RWPE2 (cell line): ENCODE measurements around the gene GPR173.

Experiments used
- ATAC-seq: fragments of 200-7000 bp; cut with Tn5 transposase; 3 replicates; pipeline ENCODE4 v1.9.1; 2021; ENCODE audit warnings: low read depth
- DNase-seq: peaks from one replicate; pipeline ENCODE4 v3.0.0-alpha.2; 2020; ENCODE audit warnings: low spot score
- H3K27ac ChIP-seq: fragments of 450-650 bp; 2 replicates; pipeline ENCODE4 v1.5.1; 2017; ENCODE audit warnings: mild to moderate bottlenecking; ENCODE audit not compliant: poor library complexity, severe bottlenecking
- H3K27me3 ChIP-seq: fragments of 250-450 bp; sonication (Bioruptor Pico); 2 replicates; pipeline ENCODE4 v1.5.1; 2021; ENCODE audit warnings: mild to moderate bottlenecking, moderate library complexity; ENCODE audit not compliant: insufficient read depth, poor library complexity, severe bottlenecking
- H3K36me3 ChIP-seq: fragments of 250-450 bp; sonication (Bioruptor Pico); 2 replicates; pipeline ENCODE4 v1.5.1; 2020; ENCODE audit warnings: low read depth, mild to moderate bottlenecking, moderate library complexity
- H3K4me1 ChIP-seq: fragments of 250-450 bp; sonication (Bioruptor Pico); 2 replicates; pipeline ENCODE4 v1.5.1; 2021; ENCODE audit warnings: mild to moderate bottlenecking, moderate library complexity; ENCODE audit not compliant: insufficient read depth, poor library complexity, severe bottlenecking
- H3K4me3 ChIP-seq: fragments of 250-450 bp; sonication (Bioruptor Pico); 2 replicates; pipeline ENCODE4 v1.5.1; 2021; ENCODE audit warnings: mild to moderate bottlenecking, moderate library complexity; ENCODE audit not compliant: severe bottlenecking
- H3K9me3 ChIP-seq: fragments of 250-450 bp; sonication (Bioruptor Pico); 2 replicates; pipeline ENCODE4 v1.5.1; 2021; ENCODE audit warnings: mild to moderate bottlenecking, moderate library complexity; ENCODE audit not compliant: severe bottlenecking
- CTCF ChIP-seq: fragments of 450-650 bp; IDR thresholded peaks from one replicate; pipeline ENCODE4 v1.5.1; 2017; ENCODE audit warnings: mild to moderate bottlenecking, moderate library complexity; ENCODE audit not compliant: poor library complexity, severe bottlenecking

GPR173 gene

GRCh38 chrX:53093177-53093655, 44.6 kb downstream of the GPR173 start:
- H3K27me3 ChIP-seq: no peaks in the 10 kb centered on the region
- peaks cover 2% of the 10 kb centered on the region for H3K4me1 ChIP-seq
- peak overlapping the region; percentile 76 for H3K27ac ChIP-seq
- no peaks in the 10 kb centered on the region for H3K36me3 ChIP-seq
- DNase-seq: peak; percentile 73
- H3K4me3 ChIP-seq: peak overlapping the region; percentile 62
- ATAC-seq: peak; percentile 66
- peak; percentile 66 for TF ChIP-seq CTCF
- H3K9me3 ChIP-seq: no peaks in the 10 kb centered on the region

GRCh38 chrX:53093748-53094581, 45.4 kb downstream of the GPR173 start, which contains the start of gene KANTR:
TSS of gene KANTR (plus strand) at chrX:53094142. CDS start at chrX:53124273, 30,131 bp downstream.
- TF ChIP-seq CTCF: no peak
- peak; percentile 87 for ATAC-seq
- no peaks in the 10 kb centered on the region for H3K27me3 ChIP-seq
- peak within 1 kb of the TSS; percentile 62 for H3K4me3 ChIP-seq
- no peaks in the 10 kb centered on the region for H3K36me3 ChIP-seq
- no peaks in the 10 kb centered on the region for H3K4me1 ChIP-seq
- DNase-seq: peak; percentile 85
- H3K9me3 ChIP-seq: no peaks in the 10 kb centered on the region
- peak within 1 kb of the TSS; percentile 76 for H3K27ac ChIP-seq

GRCh38 chrX:53094582-53094905, 46.0 kb downstream of the GPR173 start:
- DNase-seq (no peak), ATAC-seq (no peak)
- H3K9me3 ChIP-seq: no peaks in the 10 kb centered on the region
- no peak for TF ChIP-seq CTCF
- no peaks in the 10 kb centered on the region for H3K4me1 ChIP-seq
- no peaks in the 10 kb centered on the region for H3K36me3 ChIP-seq
- peak overlapping the region; percentile 62 for H3K4me3 ChIP-seq
- peak overlapping the region; percentile 76 for H3K27ac ChIP-seq
- no peaks in the 10 kb centered on the region for H3K27me3 ChIP-seq

GRCh38 chrX:53095796-53096195, 47.2 kb downstream of the GPR173 start:
- H3K9me3 ChIP-seq: no peaks in the 10 kb centered on the region
- H3K27ac ChIP-seq: no peak overlapping the region
- no peak for ATAC-seq

More at GRCh38 chrX:53095796-53096195, 47.2 kb downstream of the GPR173 start:
- Histone ChIP-seq H3K27me3 (no peaks in the 10 kb centered on the region), H3K4me3 (no peak overlapping the region), H3K4me1 (no peaks in the 10 kb centered on the region), H3K36me3 (no peaks in the 10 kb centered on the region)
- DNase-seq: no peak
- TF ChIP-seq CTCF: no peak
